NT2/D1 (cell line): ENCODE data around the gene MAEL.

Source experiments
- DNase-seq: peaks from one replicate; pipeline ENCODE4 v3.0.0-alpha.2; 2011; ENCODE audit warnings: low read depth, low spot score
- H3K27me3 ChIP-seq: 2 replicates; pipeline ENCODE4 v1.6.0; 2011; ENCODE audit warnings: mild to moderate bottlenecking; ENCODE audit not compliant: insufficient read length, insufficient read depth
- H3K36me3 ChIP-seq: 2 replicates; pipeline ENCODE4 v1.6.1; 2011; ENCODE audit warnings: mild to moderate bottlenecking, low read length, mixed read lengths; ENCODE audit not compliant: insufficient read depth, insufficient read length
- H3K4me1 ChIP-seq: 2 replicates; pipeline ENCODE4 v1.5.1; 2011; ENCODE audit not compliant: insufficient read depth, insufficient read length
- H3K4me3 ChIP-seq: 2 replicates; pipeline ENCODE4 v1.5.1; 2011; ENCODE audit warnings: low read depth; ENCODE audit not compliant: insufficient read length
- H3K9ac ChIP-seq: 2 replicates; pipeline ENCODE4 v1.6.0; 2011; ENCODE audit warnings: low read depth; ENCODE audit not compliant: insufficient read length
- H3K9me3 ChIP-seq: 2 replicates; pipeline ENCODE4 v1.5.1; 2011; ENCODE audit warnings: mild to moderate bottlenecking, low read length; ENCODE audit not compliant: insufficient read depth
- SUZ12 ChIP-seq: IDR thresholded peaks from 2 replicates; pipeline ENCODE4 v1.6.1; 2011; ENCODE audit not compliant: insufficient read length, insufficient read depth; ENCODE audit errors: extremely low read depth
- YY1 ChIP-seq: IDR thresholded peaks from 2 replicates; pipeline ENCODE4 v1.6.1; 2011; ENCODE audit not compliant: insufficient read length, insufficient read depth
- ZNF274 ChIP-seq: IDR thresholded peaks from 2 replicates; pipeline ENCODE4 v1.6.1; 2011; ENCODE audit warnings: mild to moderate bottlenecking, low read depth, low read length

The MAEL gene

DNA sequence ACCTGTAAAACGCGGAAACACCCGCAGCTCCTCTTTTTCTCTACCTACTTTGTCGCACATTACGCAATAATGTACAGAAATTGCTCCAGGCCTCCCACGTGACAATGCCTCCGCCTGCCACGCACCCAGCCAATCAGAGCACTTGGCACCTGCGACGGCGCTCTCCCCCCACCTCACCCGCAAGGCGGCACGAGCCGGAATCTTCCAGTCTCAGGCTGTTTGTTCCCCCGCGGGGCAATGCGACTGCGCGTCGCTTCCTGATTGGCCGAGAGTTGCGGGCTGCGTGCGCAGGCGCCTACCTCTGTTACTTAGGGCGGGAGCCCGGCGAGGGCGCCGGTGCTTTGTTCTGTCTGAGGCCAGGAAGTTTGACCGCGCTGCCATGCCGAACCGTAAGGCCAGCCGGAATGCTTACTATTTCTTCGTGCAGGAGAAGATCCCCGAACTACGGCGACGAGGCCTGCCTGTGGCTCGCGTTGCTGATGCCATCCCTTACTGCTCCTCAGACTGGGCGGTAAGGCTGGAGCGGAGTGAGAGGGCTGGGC, at the start of gene MAEL:
TSS of gene MAEL (plus strand) at position 307 of the 542 bp plus-strand sequence. CDS start at position 380, 73 bp downstream.
- H3K4me1 ChIP-seq, result no peaks in the 10 kb centered on the region
- no peak within 1 kb of the TSS for H3K9ac ChIP-seq
- no peak within 1 kb of the TSS for H3K4me3 ChIP-seq
- H3K9me3 ChIP-seq, result no peaks in the 10 kb centered on the region
- H3K27me3 ChIP-seq, result no peaks in the 10 kb centered on the region
- no peaks in the 10 kb centered on the region for H3K36me3 ChIP-seq
- no peak for TF ChIP-seq YY1
- TF ChIP-seq ZNF274, result no peak
- no peak for TF ChIP-seq SUZ12
- DNase-seq, result no peak

DNA sequence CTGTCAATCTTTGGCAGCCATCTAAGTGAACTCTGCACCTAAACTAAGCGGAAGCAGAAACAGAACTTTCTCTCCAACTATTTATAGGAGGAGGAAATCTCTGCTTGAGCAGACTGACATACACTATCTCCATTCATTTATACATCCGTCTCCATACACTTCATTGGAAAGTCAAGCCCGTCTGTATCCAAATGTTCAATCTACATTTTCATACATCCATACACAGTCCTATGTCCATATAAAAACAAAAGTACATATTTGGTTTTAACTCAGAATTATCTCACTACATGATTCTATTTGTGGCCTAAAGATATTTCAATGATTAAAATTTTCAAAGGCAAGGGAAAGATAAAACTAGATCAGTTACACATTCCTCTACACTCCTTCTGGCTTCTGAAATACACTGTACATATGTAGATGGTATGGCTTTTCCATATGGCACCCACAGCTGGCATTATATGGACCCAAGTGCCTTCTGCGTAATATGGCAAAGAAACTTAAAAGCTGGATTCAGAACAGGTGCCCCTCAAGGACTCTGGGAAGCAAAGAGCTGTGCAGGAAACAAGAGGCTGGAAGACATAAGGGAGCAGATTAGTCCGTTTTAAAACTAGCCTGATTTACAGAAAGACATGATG, 49.2 kb upstream of the MAEL start:
- no peak overlapping the region for H3K9ac ChIP-seq
- no peaks in the 10 kb centered on the region for H3K27me3 ChIP-seq
- TF ChIP-seq ZNF274 (no peak), YY1 (no peak), SUZ12 (no peak)
- no peak overlapping the region for H3K4me3 ChIP-seq
- no peaks in the 10 kb centered on the region for H3K9me3 ChIP-seq
- H3K36me3 ChIP-seq, result no peaks in the 10 kb centered on the region
- DNase-seq, result no peak
- H3K4me1 ChIP-seq, result no peaks in the 10 kb centered on the region

DNA sequence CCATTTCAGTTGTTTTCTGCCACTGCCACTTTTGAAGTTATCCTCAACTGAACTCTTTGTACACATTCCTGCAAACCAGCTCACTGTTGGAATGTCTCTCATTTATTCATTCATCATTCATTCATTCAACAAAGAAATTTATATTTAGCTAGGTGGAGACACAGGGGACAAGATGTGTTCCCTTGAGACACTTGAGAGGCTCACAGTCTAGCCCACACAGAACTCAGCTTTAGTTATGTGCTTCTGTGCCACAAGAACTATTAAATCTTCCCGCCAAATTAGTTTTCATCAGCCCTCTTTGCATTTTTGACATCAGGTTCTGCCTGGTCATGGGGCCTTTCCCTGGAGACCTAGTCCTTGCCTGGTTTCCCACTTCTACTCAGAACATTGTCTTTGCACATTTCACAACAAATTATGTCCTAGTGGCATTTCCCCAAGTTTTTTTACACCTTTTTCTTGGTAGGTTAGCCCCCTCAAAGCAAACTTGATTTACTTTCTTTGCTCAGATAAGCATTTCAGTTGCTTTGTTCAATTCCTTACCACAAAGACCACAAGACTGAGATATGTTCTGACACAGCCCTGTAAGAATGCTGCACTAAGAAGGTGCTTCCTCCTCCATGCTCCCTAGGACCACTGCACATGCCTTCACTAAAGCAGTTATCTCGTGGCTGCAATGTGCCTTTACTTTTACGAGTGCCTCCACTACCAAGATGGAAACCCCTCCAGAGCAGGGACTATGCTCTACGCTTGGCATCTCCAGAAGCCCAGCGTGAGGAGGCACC, 44.7 kb upstream of the MAEL start:
- Histone ChIP-seq H3K9me3 (no peaks in the 10 kb centered on the region), H3K4me1 (peaks cover 3% of the 10 kb centered on the region), H3K4me3 (no peak overlapping the region), H3K9ac (no peak overlapping the region), H3K36me3 (no peaks in the 10 kb centered on the region), H3K27me3 (peaks cover 24% of the 10 kb centered on the region)
- no peak for TF ChIP-seq SUZ12
- TF ChIP-seq ZNF274, result no peak
- TF ChIP-seq YY1, result no peak
- no peak for DNase-seq

DNA sequence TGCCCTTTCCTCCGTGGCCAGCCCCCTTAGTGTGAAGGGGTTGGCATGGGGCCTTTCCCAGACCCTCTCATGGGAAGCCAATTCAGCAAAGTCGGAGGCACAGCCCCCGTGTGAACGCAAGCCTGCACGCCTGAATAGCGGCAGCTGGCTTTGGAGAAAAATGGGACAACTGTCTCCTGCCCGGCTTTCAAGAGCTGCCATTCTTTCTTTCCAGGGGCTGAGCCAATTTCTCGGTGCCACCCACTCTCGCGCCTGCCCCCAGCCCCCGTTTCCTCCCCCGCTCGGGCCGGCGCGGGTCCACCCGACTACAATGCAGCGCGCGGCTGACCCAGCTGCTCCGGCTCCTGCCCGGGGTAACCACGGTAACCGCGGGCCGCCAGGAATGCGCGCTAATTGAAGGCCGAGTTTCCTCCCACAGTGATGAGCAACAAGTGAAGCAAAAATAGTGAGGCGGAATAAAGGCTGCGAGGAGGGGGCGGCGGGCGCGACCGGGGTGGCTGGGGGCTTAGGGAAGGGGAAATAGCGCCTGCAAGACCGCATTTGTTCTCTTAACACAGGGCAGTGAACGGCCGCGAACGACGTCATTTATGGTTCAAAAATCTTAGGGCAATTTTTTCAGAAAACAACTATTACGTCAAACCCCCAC, 41.6 kb upstream of the MAEL start:
- Histone ChIP-seq H3K36me3 (no peaks in the 10 kb centered on the region), H3K27me3 (peaks cover 24% of the 10 kb centered on the region), H3K4me3 (peak overlapping the region; percentile 24), H3K9ac (peak overlapping the region; percentile 39), H3K9me3 (no peaks in the 10 kb centered on the region), H3K4me1 (peaks cover 5% of the 10 kb centered on the region)
- no peak for DNase-seq
- peak; percentile 66 for TF ChIP-seq SUZ12
- TF ChIP-seq YY1, result no peak

DNA sequence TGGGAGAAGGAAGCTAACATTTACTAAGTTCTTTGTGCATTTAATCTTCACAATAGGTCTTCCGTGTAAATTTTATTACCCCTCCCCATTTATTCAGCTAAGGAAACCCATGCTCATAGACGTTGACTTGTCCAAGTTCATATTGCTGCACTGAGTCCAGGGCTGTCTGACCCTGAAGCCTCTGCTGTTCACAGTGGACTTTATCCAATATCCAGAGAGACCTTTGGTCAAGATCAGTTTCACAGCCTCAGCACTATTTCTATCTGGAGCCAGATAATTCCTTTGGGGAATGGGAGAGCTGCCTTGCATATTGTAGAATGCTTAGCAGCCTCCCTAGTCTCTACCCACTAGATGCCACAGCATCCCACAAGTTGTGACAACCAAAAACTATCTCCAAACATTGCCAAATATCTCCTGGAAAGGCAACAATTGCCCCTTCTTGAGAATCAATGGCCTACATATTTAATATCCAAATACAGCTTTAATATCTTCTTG, 40.2 kb upstream of the MAEL start:
- Histone ChIP-seq H3K9me3 (no peaks in the 10 kb centered on the region), H3K4me1 (peaks cover 5% of the 10 kb centered on the region), H3K36me3 (no peaks in the 10 kb centered on the region), H3K4me3 (no peak overlapping the region), H3K27me3 (peaks cover 24% of the 10 kb centered on the region), H3K9ac (no peak overlapping the region)
- DNase-seq, result no peak
- TF ChIP-seq ZNF274 (no peak), SUZ12 (no peak), YY1 (no peak)

DNA sequence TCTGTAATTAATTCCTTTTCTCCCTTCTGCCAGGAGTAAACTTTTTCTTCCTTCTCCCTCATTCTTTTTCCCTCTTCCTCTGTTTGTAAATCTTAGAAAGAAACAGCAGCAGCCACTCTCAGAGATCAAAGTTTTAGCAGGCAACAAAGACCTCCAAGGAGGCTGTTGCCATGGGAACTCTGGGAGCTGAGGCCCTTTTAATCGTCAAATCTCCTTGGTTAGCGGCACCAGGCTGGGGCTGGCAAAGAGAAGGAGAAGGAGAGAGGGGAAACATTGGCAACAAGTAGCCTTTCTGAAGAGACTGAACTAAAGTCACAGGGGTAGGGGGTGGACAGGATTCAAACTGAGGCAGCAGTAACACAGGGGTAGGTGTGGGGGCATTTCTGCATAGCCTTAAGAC, 38.9 kb upstream of the MAEL start:
- peak; percentile 80 for DNase-seq
- TF ChIP-seq ZNF274 (no peak), YY1 (no peak), SUZ12 (no peak)

DNA sequence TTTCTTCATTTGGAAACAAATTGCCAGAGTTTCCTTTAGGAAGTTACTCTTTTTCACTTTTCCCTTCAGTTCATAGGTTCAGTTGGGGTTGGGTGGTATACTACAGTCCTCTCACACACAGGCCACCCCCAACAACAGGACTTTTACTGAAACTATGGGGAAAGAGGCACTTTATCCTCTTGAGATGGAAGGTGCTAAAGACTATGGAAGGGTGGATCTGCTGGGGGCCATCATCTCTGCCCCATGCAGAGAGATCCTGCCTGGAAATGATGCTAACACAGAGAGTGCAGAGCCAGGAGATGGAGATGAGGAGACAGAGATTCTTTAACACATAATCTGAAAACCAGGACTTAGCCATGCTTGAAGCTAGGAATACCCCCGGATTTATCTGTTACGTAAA, 38.0 kb upstream of the MAEL start:
- H3K4me3 ChIP-seq, result no peak overlapping the region
- H3K36me3 ChIP-seq, result no peaks in the 10 kb centered on the region
- no peaks in the 10 kb centered on the region for H3K9me3 ChIP-seq
- no peak overlapping the region for H3K9ac ChIP-seq
- peaks cover 5% of the 10 kb centered on the region for H3K4me1 ChIP-seq
- TF ChIP-seq SUZ12 (no peak), YY1 (no peak), ZNF274 (no peak)
- no peak for DNase-seq
- H3K27me3 ChIP-seq, result peaks cover 24% of the 10 kb centered on the region

More for the DNA sequence above, 38.9 kb upstream of the MAEL start:
- Histone ChIP-seq H3K4me1 (peaks cover 5% of the 10 kb centered on the region), H3K36me3 (no peaks in the 10 kb centered on the region), H3K9me3 (no peaks in the 10 kb centered on the region), H3K4me3 (no peak overlapping the region), H3K27me3 (peaks cover 24% of the 10 kb centered on the region), H3K9ac (no peak overlapping the region)
